Smooth muscle cell of trachea (primary cell): ENCODE measurements around the gene PPID. TPM values are rescaled to one million over a fixed set of nuclear protein-coding genes. Genes with fewer than 3 reads are reported as not detected.

ENCODE experiments used
- total RNA-seq: library from RNA; depleted of rRNA; stranded (reverse); fragments of >200 nt; gene quantifications from 2 replicates; pipeline ENCODE4 v1.2.1, GENCODE V29; 2014

The PPID gene
- 26.5 and 37.1 TPM in 2 replicates for total RNA-seq

GRCh38 chr4:158722917-158723793 lies at the start of gene PPID:
PPID (minus strand) TSS chr4:158723396; CDS start chr4:158723288, 108 bp downstream.

DNA sequence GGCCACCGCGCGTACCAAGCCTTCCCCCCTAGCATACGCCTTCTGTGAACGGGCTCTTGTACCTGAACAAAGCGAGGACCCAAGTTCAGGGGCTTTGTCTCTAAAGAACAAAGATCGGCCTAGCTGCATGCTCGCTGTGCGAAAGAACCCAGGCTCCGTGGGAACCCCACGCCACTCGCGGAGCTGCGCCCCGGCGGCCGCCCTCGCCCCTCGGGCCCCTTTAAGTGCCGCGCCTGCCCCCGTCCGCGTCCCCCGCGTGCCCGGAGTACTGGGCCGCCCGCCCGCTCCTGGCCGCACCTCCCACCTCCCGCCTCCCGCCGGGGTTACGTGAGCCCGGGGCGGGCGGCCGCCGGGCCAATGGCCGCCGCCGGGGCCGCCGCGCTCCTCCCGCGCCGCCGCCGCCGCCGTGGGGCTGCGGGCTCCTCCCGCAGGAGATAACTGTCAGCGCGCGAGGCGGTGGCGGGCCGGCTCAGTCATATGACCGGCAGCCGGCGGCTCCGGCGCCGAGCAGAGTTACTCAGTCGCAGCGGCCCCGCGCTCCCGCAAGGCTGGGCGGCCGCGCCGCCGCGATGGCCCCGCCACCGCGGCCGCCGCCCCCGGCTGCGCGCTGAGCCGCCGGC lies 45.5 kb upstream of the PPID start, which contains the start of gene FNIP2:
TSS of gene FNIP2 (plus strand) at position 472 of the 620 bp plus-strand sequence. CDS start 187 bp downstream, outside the sequence.

DNA sequence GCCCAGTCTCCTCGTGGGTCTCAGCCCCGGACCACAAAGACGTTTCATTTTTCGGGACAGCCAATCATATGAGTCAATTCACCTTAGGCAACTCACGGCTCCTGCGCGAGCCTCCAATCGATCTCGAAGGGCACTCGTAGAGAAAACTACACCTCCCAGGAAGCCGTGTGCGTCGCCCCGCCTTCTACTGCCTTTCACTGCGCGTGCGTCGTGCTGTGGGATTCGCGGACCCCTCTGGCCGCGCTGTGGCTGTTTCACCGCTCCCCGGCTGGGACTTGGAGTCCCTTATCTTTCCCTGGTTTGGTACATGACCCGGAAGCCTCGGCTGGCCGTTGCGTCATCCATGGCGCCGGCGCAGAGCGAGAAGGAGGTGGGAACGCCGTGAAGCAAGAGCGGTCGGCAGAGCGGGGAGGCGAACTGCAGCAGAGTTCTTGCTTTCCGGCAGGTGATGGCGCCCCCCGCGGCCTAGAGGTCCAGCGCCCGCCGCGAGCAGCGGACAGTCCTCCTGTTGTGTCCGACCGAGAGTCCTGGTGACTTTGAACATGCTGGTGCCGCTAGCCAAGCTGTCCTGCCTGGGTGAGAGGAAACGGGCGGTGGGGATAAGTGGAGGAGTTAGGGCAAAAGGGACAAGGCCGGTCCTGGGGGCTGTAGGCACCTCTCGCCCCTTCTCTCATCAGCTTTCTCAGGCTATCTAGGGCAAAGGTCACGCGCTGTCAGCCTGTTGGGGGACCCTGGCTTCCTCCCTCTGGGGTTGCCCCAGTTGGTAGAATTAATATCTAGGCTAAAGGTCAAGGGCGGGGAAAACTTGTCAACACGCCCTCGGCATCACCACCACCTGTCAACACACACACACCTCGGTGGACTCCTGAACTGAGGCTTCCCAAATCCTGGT lies 51.0 kb downstream of the PPID start, which contains the start of gene ETFDH:
TSS of gene ETFDH (plus strand) at position 382 of the 892 bp plus-strand sequence. CDS start at position 543, 161 bp downstream.

DNA sequence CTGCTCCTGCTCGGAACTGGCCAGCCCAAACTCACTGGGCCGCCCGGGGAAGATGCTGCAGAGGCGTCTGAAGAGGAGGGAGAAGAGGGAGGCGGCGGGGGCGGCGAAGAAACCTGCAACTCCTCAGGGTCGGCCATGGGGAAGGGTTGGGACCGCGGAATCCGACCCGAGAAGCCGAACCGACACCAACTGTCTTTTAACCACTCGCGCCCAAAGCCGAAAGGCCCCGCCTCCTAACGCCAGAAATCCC lies 51.6 kb downstream of the PPID start, which contains the start of gene C4orf46:
TSS of gene C4orf46 (minus strand) at position 223 of the 250 bp plus-strand sequence. CDS start at position 137, 86 bp downstream.

Other genes with a start within 250 kb of the PPID start
- 0.73 and 0.83 TPM in 2 replicates for gene RXFP1, start 201.5 kb downstream of the PPID start, total RNA-seq
- 20.3 and 25.5 TPM in 2 replicates for gene C4orf46, start 51.5 kb downstream of the PPID start, total RNA-seq
- gene ETFDH, start 51.1 kb downstream of the PPID start, total RNA-seq, result 42.6 and 46.5 TPM in 2 replicates
- 31.7 and 43.5 TPM in 2 replicates for gene FNIP2, start 45.6 kb upstream of the PPID start, total RNA-seq